ENCODE measurements around the gene FIP1L1. TPM values are rescaled to one million over a fixed set of nuclear protein-coding genes. Genes with fewer than 3 reads are reported as not detected.

Gene FIP1L1
- total RNA-seq, 1 experiment from 2014 or later = 68.0 TPM

GRCh38 chr4:53346920-53347852 lies 30.3 kb upstream of the FIP1L1 start:
- Histone ChIP-seq H4K5ac (ENCODE audit: insufficient read length, low read depth, low read length) (no peak overlapping the region), H3K18ac (ENCODE audit: insufficient read length, low read depth, low read length) (no peak overlapping the region), H4K20me1 (ENCODE audit: control insufficient read depth, insufficient read depth, insufficient read length) (no peaks in the 10 kb centered on the region), H3K4me1 (ENCODE audit: insufficient read depth, low read length) (no peaks in the 10 kb centered on the region), H3K14ac (ENCODE audit: insufficient read depth, low read length) (no peak overlapping the region), H2BK12ac (ENCODE audit: insufficient read length, low read depth, low read length) (no peak overlapping the region), H2BK20ac (ENCODE audit: low read depth, low read length, poor library complexity, severe bottlenecking) (no peak overlapping the region), H3K56ac (ENCODE audit: insufficient read length, low read depth, low read length) (no peak overlapping the region), H2BK15ac (ENCODE audit: low read depth, low read length) (no peak overlapping the region), H2AFZ (ENCODE audit: low read length) (no peak overlapping the region), H3K4ac (ENCODE audit: low read depth, low read length) (no peak overlapping the region), H3K9me3 (ENCODE audit: control insufficient read depth, low read depth, low read length) (no peaks in the 10 kb centered on the region), H2BK120ac (ENCODE audit: low read depth, low read length, poor library complexity, severe bottlenecking) (no peak overlapping the region), H2AK5ac (ENCODE audit: insufficient read length, low read length) (no peak overlapping the region), H3K23me2 (ENCODE audit: insufficient read length, low read depth, low read length, poor library complexity, severe bottlenecking) (no peaks in the 10 kb centered on the region), H3K79me1 (ENCODE audit: insufficient read depth, low read depth, low read length, poor library complexity, severe bottlenecking) (no peaks in the 10 kb centered on the region), H3K27ac (ENCODE audit: insufficient read length, low read depth, low read length) (no peak overlapping the region), H3K4me2 (ENCODE audit: insufficient read depth, insufficient read length, low read length) (no peak overlapping the region), H4K91ac (ENCODE audit: insufficient read length, low read depth, low read length) (no peak overlapping the region), H2BK5ac (ENCODE audit: insufficient read length, low read length) (no peak overlapping the region), H3K79me2 (ENCODE audit: insufficient read depth, low read length) (no peaks in the 10 kb centered on the region), H3K9ac (ENCODE audit: extremely low read depth, insufficient read length, low read length) (no peak overlapping the region), H3T11ph (ENCODE audit: low read length) (no peak overlapping the region), H4K8ac (replicated peaks; ENCODE audit: insufficient read length, low read depth, low read length) (no peak overlapping the region), H3K27me3 (ENCODE audit: insufficient read depth, low read length) (no peaks in the 10 kb centered on the region), H3K23ac (ENCODE audit: insufficient read length, low read depth, low read length) (no peak overlapping the region)
- Mint-ChIP-seq H3K4me1 (no peaks in the 10 kb centered on the region), H3K27ac (no peak overlapping the region), H3K4me3 (no peak overlapping the region), H3K9me3 (peaks cover 4 to 11% of the 10 kb centered on the region in 2 experiments; a peak in 3 of 5 replicates), H3K36me3 (ENCODE audit: insufficient read depth in 1 of 3, low read depth in 3 of 3) (peaks cover 0 to 4% (median 3%) of the 10 kb centered on the region in 3 experiments; a peak in 4 of 7 replicates), H3K27me3 (ENCODE audit: low read depth) (peaks cover 4% of the 10 kb centered on the region)
- TF ChIP-seq, protein P1, sequence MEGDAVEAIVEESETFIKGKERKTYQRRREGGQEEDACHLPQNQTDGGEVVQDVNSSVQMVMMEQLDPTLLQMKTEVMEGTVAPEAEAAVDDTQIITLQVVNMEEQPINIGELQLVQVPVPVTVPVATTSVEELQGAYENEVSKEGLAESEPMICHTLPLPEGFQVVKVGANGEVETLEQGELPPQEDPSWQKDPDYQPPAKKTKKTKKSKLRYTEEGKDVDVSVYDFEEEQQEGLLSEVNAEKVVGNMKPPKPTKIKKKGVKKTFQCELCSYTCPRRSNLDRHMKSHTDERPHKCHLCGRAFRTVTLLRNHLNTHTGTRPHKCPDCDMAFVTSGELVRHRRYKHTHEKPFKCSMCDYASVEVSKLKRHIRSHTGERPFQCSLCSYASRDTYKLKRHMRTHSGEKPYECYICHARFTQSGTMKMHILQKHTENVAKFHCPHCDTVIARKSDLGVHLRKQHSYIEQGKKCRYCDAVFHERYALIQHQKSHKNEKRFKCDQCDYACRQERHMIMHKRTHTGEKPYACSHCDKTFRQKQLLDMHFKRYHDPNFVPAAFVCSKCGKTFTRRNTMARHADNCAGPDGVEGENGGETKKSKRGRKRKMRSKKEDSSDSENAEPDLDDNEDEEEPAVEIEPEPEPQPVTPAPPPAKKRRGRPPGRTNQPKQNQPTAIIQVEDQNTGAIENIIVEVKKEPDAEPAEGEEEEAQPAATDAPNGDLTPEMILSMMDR (conservative IDR thresholded peaks at IDR 0.05) = no peak
- no peak for DNase-seq
- no CpG with 5 or more reads among the region's 5 CpGs for WGBS (ENCODE audit: extremely low coverage, insufficient read length, low lambda C conversion rate)

All from H9 (cell line).